HepG2 (cell line): ENCODE results near the gene CHST11. TPM values are rescaled to one million over a fixed set of nuclear protein-coding genes. Genes with fewer than 3 reads are reported as not detected.

Experiments
- ATAC-seq: fragments of 200-7000 bp; cut with Tn5 transposase; 3 replicates; pipeline ENCODE4 v1.9.1; 2020; ENCODE audit warnings: mild to moderate bottlenecking, moderate library complexity
- BruUV-seq: library from RNA; stranded (reverse); fragments of 400-500 nt; replicated peaks from 2 replicates; lab custom pipeline; 2021; lab: Mats Ljungman, UMichigan
- CTCF ChIA-PET: fragments of 300-600 bp; formaldehyde crosslinking; extraction: SDS; loops from one replicate; lab custom pipeline; 2021; ENCODE audit warnings: low total read pairs, inconsistent platforms, low intra/inter-chr PET ratio; lab: Yijun Ruan, JAX
- POLR2A ChIA-PET: fragments of 350-600 bp; sonication (Branson Sonifier 250); formaldehyde crosslinking; loops from one replicate; lab custom pipeline; 2020; ENCODE audit warnings: antibody characterized with exemption, inconsistent platforms; lab: Yijun Ruan, JAX
- DNase-seq: peaks from one replicate; pipeline ENCODE4 v3.0.0-alpha.2; 2015; ENCODE audit warnings: low spot score
- FAIRE-seq: peaks from 3 replicates; lab custom pipeline; 2011; peaks lifted over from hg19 to GRCh38; lab: Jason Lieb, UNC
- H2AFZ ChIP-seq: one replicate; pipeline ENCODE4 v1.6.1; 2011; ENCODE audit warnings: low read length, inconsistent platforms
- H3K27ac ChIP-seq: fragments of 300-600 bp; 3 replicates; pipeline ENCODE4 v1.8.0; 2011; ENCODE audit warnings: mixed run types, mild to moderate bottlenecking, mixed read lengths, low read length, inconsistent platforms; ENCODE audit not compliant: insufficient read depth; ENCODE audit errors: extremely low read length
- H3K27me3 ChIP-seq, 2 experiments: fragments of 200-600 bp in 1 of 2; 2 replicates in 1 of 2; 3 replicates in 1 of 2; pipeline versions ENCODE4 v1.6.0 to v1.8.0; 2011; ENCODE audit warnings: low read length in 2 of 2, mild to moderate bottlenecking in 2 of 2, moderate library complexity in 2 of 2, inconsistent platforms in 1 of 2; ENCODE audit not compliant: insufficient read depth in 2 of 2, control insufficient read depth in 1 of 2
- H3K36me3 ChIP-seq, 2 experiments: fragments of 200-600 bp in 1 of 2; replicated peaks in 1 of 2; 2 replicates in 1 of 2; 3 replicates in 1 of 2; pipeline versions ENCODE4 v1.5.1 to v1.8.0; 2011; ENCODE audit warnings: low read length in 2 of 2, inconsistent platforms in 1 of 2; ENCODE audit not compliant: insufficient read depth in 2 of 2, control insufficient read depth in 1 of 2
- H3K4me1 ChIP-seq: 2 replicates; pipeline ENCODE4 v1.5.1; 2012; ENCODE audit warnings: low read length, inconsistent platforms; ENCODE audit not compliant: insufficient read depth
- H3K4me2 ChIP-seq: 2 replicates; pipeline ENCODE4 v1.6.0; 2011; ENCODE audit warnings: low read depth, low read length, inconsistent platforms
- H3K4me3 ChIP-seq, 3 experiments: fragments of 200-600 bp in 1 of 3; sonication (generic), shearing (Covaris generic) in 1 of 3; replicated peaks in 1 of 3; 2 replicates each; pipeline ENCODE4 v1.5.1; 2011 to 2016; ENCODE audit warnings: low read length in 3 of 3, inconsistent platforms in 2 of 3, low read depth in 2 of 3, mild to moderate bottlenecking in 2 of 3, control low read depth in 1 of 3, mixed read lengths in 1 of 3; ENCODE audit not compliant: insufficient read depth in 1 of 3
- H3K79me2 ChIP-seq: one replicate; pipeline ENCODE4 v1.6.1; 2011; ENCODE audit warnings: low read length, inconsistent platforms; ENCODE audit not compliant: insufficient read depth
- H3K9ac ChIP-seq: 2 replicates; pipeline ENCODE4 v1.6.0; 2011; ENCODE audit warnings: mild to moderate bottlenecking, low read depth, low read length, inconsistent platforms; ENCODE audit not compliant: insufficient read depth
- H3K9me3 ChIP-seq: 2 replicates; pipeline ENCODE4 v1.5.1; 2012; ENCODE audit warnings: mild to moderate bottlenecking, low read length
- H4K20me1 ChIP-seq: 2 replicates; pipeline ENCODE4 v1.6.0; 2011; ENCODE audit warnings: inconsistent platforms, mild to moderate bottlenecking, low read length, moderate library complexity; ENCODE audit not compliant: insufficient read depth
- EEA1 ChIP-seq: sonication (generic); formaldehyde crosslinking; IDR thresholded peaks from 2 replicates; pipeline ENCODE4 v1.5.1; 2020; ENCODE audit warnings: mild to moderate bottlenecking, missing genetic modification reagents, borderline replicate concordance
- ETV5 ChIP-seq: IDR thresholded peaks from 2 replicates; pipeline ENCODE4 v1.6.1; 2018; ENCODE audit warnings: missing biosample characterization, missing genetic modification reagents, inconsistent platforms, borderline replicate concordance
- FOXC1 ChIP-seq: sonication (generic); formaldehyde crosslinking; IDR thresholded peaks from 2 replicates; pipeline ENCODE4 v1.8.0; 2022; ENCODE audit warnings: mild to moderate bottlenecking, missing genetic modification reagents, borderline replicate concordance
- HOXA7 ChIP-seq: sonication (generic); formaldehyde crosslinking; IDR thresholded peaks from 2 replicates; pipeline ENCODE4 v1.8.1; 2022; ENCODE audit warnings: mild to moderate bottlenecking, missing genetic modification reagents, moderate library complexity
- KLF15 ChIP-seq: sonication (generic); formaldehyde crosslinking; IDR thresholded peaks from 2 replicates; pipeline ENCODE4 v1.8.1; 2023; ENCODE audit warnings: borderline replicate concordance, mild to moderate bottlenecking, inconsistent platforms, missing genetic modification reagents, mixed read lengths
- MTF1 ChIP-seq: sonication (generic); formaldehyde crosslinking; IDR thresholded peaks from 2 replicates; pipeline ENCODE4 v1.5.0; 2020; ENCODE audit warnings: missing genetic modification reagents
- PRMT3 ChIP-seq: sonication (generic); formaldehyde crosslinking; IDR thresholded peaks from 2 replicates; pipeline ENCODE4 v1.8.1; 2022; ENCODE audit warnings: low read depth, mild to moderate bottlenecking, moderate library complexity, missing genetic modification reagents, borderline replicate concordance
- SMAD1 ChIP-seq: sonication (generic); formaldehyde crosslinking; IDR thresholded peaks from 2 replicates; pipeline ENCODE4 v1.4.0; 2020; ENCODE audit warnings: missing genetic modification reagents, low read depth, mild to moderate bottlenecking, borderline replicate concordance
- SYNCRIP ChIP-seq: fragments of 200-400 bp; formaldehyde crosslinking; IDR thresholded peaks from 2 replicates; pipeline ENCODE4 v1.6.1; 2018; ENCODE audit warnings: mild to moderate bottlenecking, low read depth, low read length; ENCODE audit not compliant: insufficient read depth
- TARDBP ChIP-seq: sonication (generic); formaldehyde crosslinking; IDR thresholded peaks from 2 replicates; pipeline ENCODE4 v1.8.0; 2022; ENCODE audit warnings: mild to moderate bottlenecking, missing genetic modification reagents
- TEF ChIP-seq: sonication (generic); formaldehyde crosslinking; IDR thresholded peaks from 2 replicates; pipeline ENCODE4 v1.5.0; 2020; ENCODE audit warnings: missing genetic modification reagents
- ZFP37 ChIP-seq: sonication (generic); formaldehyde crosslinking; IDR thresholded peaks from 2 replicates; pipeline ENCODE4 v1.4.0; 2020; ENCODE audit warnings: missing genetic modification reagents, borderline replicate concordance
- ZNF263 ChIP-seq: sonication (generic); formaldehyde crosslinking; IDR thresholded peaks from 2 replicates; pipeline ENCODE4 v1.4.0; 2020; ENCODE audit warnings: missing genetic modification reagents
- ZNF34 ChIP-seq: sonication (generic); formaldehyde crosslinking; IDR thresholded peaks from 2 replicates; pipeline ENCODE4 v1.4.0; 2020; ENCODE audit warnings: mild to moderate bottlenecking, missing genetic modification reagents, borderline replicate concordance
- ZNF569 ChIP-seq: sonication (generic); formaldehyde crosslinking; IDR thresholded peaks from 2 replicates; pipeline ENCODE4 v1.5.0; 2020; ENCODE audit warnings: mild to moderate bottlenecking, missing genetic modification reagents, moderate library complexity, borderline replicate concordance
- ZNF607 ChIP-seq: sonication (generic); formaldehyde crosslinking; IDR thresholded peaks from 2 replicates; pipeline ENCODE4 v1.5.1; 2020; ENCODE audit warnings: missing genetic modification reagents, mild to moderate bottlenecking, borderline replicate concordance
- WGBS: methylation state at CpG from one replicate; pipeline ENCODE4 v1.1.6; 2017; ENCODE audit warnings: low lambda C conversion rate; 5-methylcytosine and 5-hydroxymethylcytosine counted together
- in situ Hi-C: cut with HindIII; loops from 2 replicates; pipeline ENCODE4 v1.10.0; 2017; ENCODE audit warnings: low pct_unique_long_range_greater_than_20kb; ENCODE audit not compliant: extremely low pct_ligation_motif_present
- intact Hi-C: fragments of 100-400 bp; cut with micrococcal nuclease; formaldehyde crosslinking; loops from one replicate; pipeline ENCODE4 v1.10.0; 2022; ENCODE audit not compliant: unreplicated experiment
- polyA plus RNA-seq, 8 experiments: library from polyadenylated mRNA; depleted of rRNA in 3 of 8; stranded (reverse) in 7 of 8; unstranded in 1 of 8; fragments of >200 nt; fragmentation: Illumina TruSeq in 4 of 8; extraction: Trizol in 4 of 8; gene quantifications; 2 replicates each; pipeline versions ENCODE4 v1.2.1 to v1.2.3, GENCODE V29; 2011 to 2016; ENCODE audit warnings: low read depth in 4 of 8, missing spikeins in 1 of 8, mixed read lengths in 1 of 8; ENCODE audit not compliant: insufficient read depth in 1 of 8
- total RNA-seq, 5 experiments: library from RNA; depleted of rRNA; stranded (reverse); fragments of >200 nt; fragmentation: Illumina TruSeq; extraction: Trizol; gene quantifications; 2 replicates each; pipeline ENCODE4 v1.2.3, GENCODE V29; 2016; ENCODE audit warnings: low read depth in 1 of 5

The CHST11 gene
- total and polyA plus RNA-seq, 2 of the 13 experiments (the other 11 are each of a cell fraction or from before 2014, with no cell fraction given) = 0.15 TPM; not detected in 1

- Histone ChIP-seq H3K36me3 (no peaks in the 10 kb centered on the region), H4K20me1 (no peaks in the 10 kb centered on the region), H3K4me1 (no peaks in the 10 kb centered on the region), H2AFZ (no peak overlapping the region), H3K9ac (no peak overlapping the region), H3K27me3 (peaks cover 0 to 26% of the 10 kb centered on the region in 2 experiments; a peak in 2 of 5 replicates), H3K4me3 (no peak overlapping the region)
- BruUV-seq = no TSS peak
- FAIRE-seq = no peak
- no peak for TF ChIP-seq KLF15 (CRISPR knock-in tag)
- no peak for TF ChIP-seq EEA1 (CRISPR knock-in tag)
- no peak for TF ChIP-seq ZNF569
- TF ChIP-seq SMAD1 (CRISPR knock-in tag) = no peak
- TF ChIP-seq ZNF34 (CRISPR knock-in tag) = no peak
- no peak for TF ChIP-seq SYNCRIP
- no peak for TF ChIP-seq MTF1 (CRISPR knock-in tag)
- no peak for TF ChIP-seq HOXA7 (CRISPR knock-in tag)
- no peak for TF ChIP-seq ZNF607
- no peak for TF ChIP-seq FOXC1 (CRISPR knock-in tag)
- TF ChIP-seq TARDBP = no peak
- no peak for TF ChIP-seq ETV5
- TF ChIP-seq PRMT3 (CRISPR knock-in tag) = no peak
- TF ChIP-seq TEF (CRISPR knock-in tag) = no peak
- no peak for TF ChIP-seq ZNF263 (CRISPR knock-in tag)
- TF ChIP-seq ZFP37 (CRISPR knock-in tag) = no peak
- TF ChIP-seq, all 625 proteins: peak for 0
- ChIA-PET POLR2A (no interaction called here), CTCF (no interaction called here)
- WGBS = 19% methylated on average over 5 of the region's 5 CpGs
- H3K4me2 ChIP-seq = no peak overlapping the region
- intact Hi-C loops = no loop called here
- in situ Hi-C loops = no loop called here
- H3K27ac ChIP-seq = no peak overlapping the region
- no peaks in the 10 kb centered on the region for H3K9me3 ChIP-seq
- no peaks in the 10 kb centered on the region for H3K79me2 ChIP-seq
- no peak for DNase-seq
- no peak for ATAC-seq
Observed at GRCh38 chr12:104588921-104589590, 132.3 kb downstream of the CHST11 start.
